Muscle layer of duodenum (tissue), 2 donors: ENCODE data around the gene SLC5A7.

Experiments
- H3K27ac ChIP-seq: one replicate; pipeline ENCODE4 v1.7.0; 2013; ENCODE audit warnings: mild to moderate bottlenecking, low read length
- H3K27me3 ChIP-seq: one replicate; pipeline ENCODE4 v1.7.0; 2013; ENCODE audit warnings: low read depth, mild to moderate bottlenecking, control low read depth, low read length
- H3K36me3 ChIP-seq, 2 donors: one replicate each; pipeline ENCODE4 v1.7.0; 2013; ENCODE audit warnings: low read length in 2 of 2, control low read depth in 1 of 2, mild to moderate bottlenecking in 1 of 2; ENCODE audit not compliant: insufficient read depth in 2 of 2, control insufficient read depth in 1 of 2
- H3K4me1 ChIP-seq, 2 donors: one replicate each; pipeline ENCODE4 v1.7.0; 2013; ENCODE audit warnings: low read length in 2 of 2, mild to moderate bottlenecking in 2 of 2, control low read depth in 1 of 2, moderate library complexity in 1 of 2; ENCODE audit not compliant: insufficient read depth in 2 of 2, control insufficient read depth in 1 of 2
- H3K4me3 ChIP-seq, 2 donors: one replicate each; pipeline ENCODE4 v1.7.0; 2013; ENCODE audit warnings: low read length in 2 of 2, low read depth in 1 of 2, mild to moderate bottlenecking in 1 of 2
- H3K9me3 ChIP-seq, 2 donors: one replicate each; pipeline ENCODE4 v1.7.0; 2013; ENCODE audit warnings: low read length in 2 of 2, control low read depth in 1 of 2, mild to moderate bottlenecking in 1 of 2; ENCODE audit not compliant: control insufficient read depth in 1 of 2
- donor health status: healthy.

The SLC5A7 gene

DNA sequence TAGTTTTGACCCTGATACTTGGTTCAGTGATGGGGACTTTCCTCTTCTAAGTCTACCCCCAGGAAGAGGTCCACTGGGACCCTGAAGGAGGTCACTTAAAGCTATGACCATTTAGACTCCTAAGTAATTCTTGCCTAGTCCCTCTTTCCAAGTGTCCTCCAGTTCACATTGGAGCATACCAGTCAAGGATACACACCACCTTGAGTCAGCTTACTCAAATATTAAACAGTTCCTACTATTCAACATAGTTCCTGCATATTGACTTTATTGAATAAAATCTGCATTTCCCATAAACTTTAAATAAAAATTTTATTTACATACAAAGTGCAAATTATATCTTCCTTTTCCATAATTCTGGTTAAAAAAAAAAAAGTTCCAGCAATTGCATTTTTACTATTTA lies 36.3 kb downstream of the SLC5A7 start:
- Histone ChIP-seq H3K27ac (no peak overlapping the region), H3K4me3 (no peak overlapping the region), H3K27me3 (no peaks in the 10 kb centered on the region), H3K9me3 (no peaks in the 10 kb centered on the region), H3K4me1 (no peaks in the 10 kb centered on the region), H3K36me3 (no peaks in the 10 kb centered on the region)

DNA sequence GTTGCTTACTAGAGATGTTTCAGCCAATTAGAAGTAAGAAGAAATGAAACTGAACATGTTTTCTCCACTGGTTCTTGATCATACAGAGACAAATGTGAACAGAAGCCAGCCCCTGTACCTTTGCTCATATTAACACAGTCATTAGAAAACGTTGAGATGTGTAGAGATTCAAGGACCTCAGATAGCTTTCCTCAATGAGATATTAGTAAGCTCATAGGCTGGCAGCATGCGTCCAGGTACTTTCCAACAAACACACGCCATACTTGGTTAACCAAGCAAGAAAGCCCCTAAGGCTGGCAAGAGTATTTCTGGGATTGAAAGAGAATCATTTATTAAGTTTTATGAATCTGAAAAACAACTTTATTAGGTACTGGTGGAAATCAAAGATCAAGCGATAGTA lies 37.5 kb downstream of the SLC5A7 start:
- H3K9me3 ChIP-seq, result no peaks in the 10 kb centered on the region
- H3K36me3 ChIP-seq, result no peaks in the 10 kb centered on the region
- no peak overlapping the region for H3K27ac ChIP-seq
- H3K4me3 ChIP-seq, result no peak overlapping the region
- H3K4me1 ChIP-seq, result no peaks in the 10 kb centered on the region
- H3K27me3 ChIP-seq, result no peaks in the 10 kb centered on the region

DNA sequence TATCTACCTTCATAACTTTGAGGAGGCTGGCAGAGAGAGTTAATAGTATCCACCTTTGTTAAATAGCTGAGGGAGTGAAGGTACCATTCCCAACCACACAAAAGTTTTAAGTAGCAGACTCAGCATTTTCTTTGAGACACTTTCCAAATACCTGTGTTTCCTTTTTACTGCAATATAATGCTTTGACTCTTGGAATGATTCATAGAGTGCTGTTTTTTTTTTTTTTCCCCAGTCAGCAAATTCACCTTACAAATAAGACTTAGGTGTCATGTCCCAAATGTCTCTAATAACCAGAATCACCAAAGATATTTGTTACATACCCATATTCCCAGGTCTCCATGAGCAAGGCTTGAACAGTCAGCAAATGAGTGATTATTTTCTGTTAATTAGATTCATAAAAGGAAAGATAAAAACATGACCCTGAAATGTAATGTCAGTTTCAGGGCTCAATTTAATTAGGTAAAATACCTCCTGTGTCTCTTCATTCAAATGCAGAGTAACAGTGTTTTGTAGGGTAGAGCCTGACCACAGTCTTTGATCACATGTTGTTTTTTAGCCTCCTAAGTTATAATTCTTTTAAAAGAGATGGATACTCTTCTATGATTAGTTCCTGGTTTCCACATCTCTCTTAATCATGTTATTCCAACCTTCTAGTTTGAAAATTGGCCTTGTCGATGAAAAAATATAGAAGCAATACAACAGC lies 39.9 kb downstream of the SLC5A7 start:
- H3K27me3 ChIP-seq, result no peaks in the 10 kb centered on the region
- H3K9me3 ChIP-seq, result no peaks in the 10 kb centered on the region
- H3K4me3 ChIP-seq, result no peak overlapping the region
- H3K27ac ChIP-seq, result no peak overlapping the region
- no peaks in the 10 kb centered on the region for H3K36me3 ChIP-seq
- peaks cover 0 to 4% of the 10 kb centered on the region in 2 donors for H3K4me1 ChIP-seq

DNA sequence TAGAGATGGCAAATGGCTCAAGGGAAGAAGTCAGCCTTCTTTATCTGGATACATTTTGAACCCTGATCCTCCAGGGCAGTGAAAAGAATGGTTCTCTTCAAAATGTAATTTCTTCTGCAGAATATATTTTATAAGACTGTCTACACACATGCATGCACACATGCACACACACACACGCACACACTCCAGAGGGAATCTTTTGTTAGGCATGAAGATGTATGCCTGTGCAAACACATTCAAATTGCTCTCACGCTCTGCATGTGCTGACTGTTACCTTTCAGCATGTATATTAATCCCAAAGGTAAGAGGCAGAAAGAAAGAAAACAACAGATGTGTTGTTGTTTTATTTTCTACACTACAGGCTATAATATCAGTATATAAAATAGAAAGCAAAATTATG lies 43.2 kb downstream of the SLC5A7 start:
- Histone ChIP-seq H3K27me3 (no peaks in the 10 kb centered on the region), H3K4me3 (no peak overlapping the region), H3K9me3 (no peaks in the 10 kb centered on the region), H3K36me3 (no peaks in the 10 kb centered on the region), H3K27ac (no peak overlapping the region), H3K4me1 (peaks cover 0 to 4% of the 10 kb centered on the region in 2 donors)

DNA sequence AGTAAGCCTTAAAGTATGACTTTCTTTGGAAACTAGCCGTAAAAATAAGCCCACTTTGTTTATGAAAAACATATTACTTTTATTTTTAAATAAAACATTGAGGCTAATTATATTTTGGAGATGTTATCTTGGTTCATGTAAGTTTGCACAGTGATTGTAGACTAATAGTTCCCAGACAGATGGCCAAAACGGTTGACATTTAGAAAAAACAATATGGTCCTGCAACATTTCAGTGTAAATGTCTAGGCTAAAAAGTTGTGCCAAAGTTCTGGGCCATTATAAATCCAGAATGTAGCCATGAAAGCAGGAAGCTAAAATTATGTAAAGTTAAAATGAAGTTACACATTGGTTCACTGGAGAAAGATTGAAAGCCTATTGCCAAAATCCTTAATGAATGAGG lies 43.6 kb downstream of the SLC5A7 start:
- peaks cover 0 to 4% of the 10 kb centered on the region in 2 donors for H3K4me1 ChIP-seq
- no peaks in the 10 kb centered on the region for H3K27me3 ChIP-seq
- no peak overlapping the region for H3K4me3 ChIP-seq
- H3K9me3 ChIP-seq, result no peaks in the 10 kb centered on the region
- H3K36me3 ChIP-seq, result no peaks in the 10 kb centered on the region
- H3K27ac ChIP-seq, result no peak overlapping the region

DNA sequence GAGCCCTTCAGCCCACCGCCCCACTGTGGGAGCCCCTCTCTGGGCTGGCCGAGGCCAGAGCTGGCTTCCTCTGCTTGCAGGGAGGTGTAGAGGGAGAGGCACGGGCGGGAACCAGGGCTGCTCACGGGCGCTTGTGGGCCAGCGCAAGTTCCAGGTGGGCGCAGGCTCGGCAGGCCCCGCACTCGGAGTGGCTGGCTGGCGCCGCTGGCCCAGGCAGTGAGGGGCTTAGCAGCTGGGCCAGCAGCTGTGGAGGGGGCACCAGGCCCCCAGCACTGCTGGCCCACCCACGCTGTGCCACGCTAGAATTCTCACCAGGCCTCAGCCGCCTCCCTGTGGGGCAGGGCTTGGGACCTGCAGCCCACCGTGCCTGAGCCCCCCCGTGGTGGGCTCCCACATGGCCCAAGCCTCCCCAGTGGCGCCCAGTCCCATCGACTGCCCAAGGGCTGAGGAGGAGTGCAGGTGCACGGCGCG lies 45.2 kb downstream of the SLC5A7 start:
- H3K27ac ChIP-seq, result no peak overlapping the region
- H3K4me3 ChIP-seq, result no peak overlapping the region
- no peaks in the 10 kb centered on the region for H3K36me3 ChIP-seq

DNA sequence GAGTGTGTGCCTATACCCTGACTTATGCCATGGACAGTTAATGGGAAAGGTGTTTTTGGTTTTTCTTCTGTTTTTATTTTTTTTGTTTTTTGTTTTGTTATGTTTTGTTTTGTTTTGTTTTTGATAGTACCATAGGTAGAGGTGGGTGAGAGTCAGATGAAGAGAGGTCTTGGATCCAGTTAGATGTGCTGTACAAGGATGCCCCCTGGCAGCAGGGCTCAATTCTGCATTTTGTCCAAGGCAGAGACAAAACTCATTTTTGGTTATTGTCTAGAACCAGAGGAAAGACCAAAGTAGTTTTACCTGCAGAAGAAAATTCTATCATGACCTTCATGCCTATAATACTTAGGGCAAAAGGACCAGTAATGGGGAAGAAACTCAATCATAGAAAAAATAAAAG lies 48.5 kb downstream of the SLC5A7 start:
- Histone ChIP-seq H3K9me3 (no peaks in the 10 kb centered on the region), H3K36me3 (no peaks in the 10 kb centered on the region), H3K4me1 (peaks cover 0 to 4% of the 10 kb centered on the region in 2 donors), H3K27ac (no peak overlapping the region), H3K27me3 (no peaks in the 10 kb centered on the region), H3K4me3 (no peak overlapping the region)

More for the DNA sequence above, 45.2 kb downstream of the SLC5A7 start:
- H3K9me3 ChIP-seq, result no peaks in the 10 kb centered on the region
- H3K4me1 ChIP-seq, result peaks cover 0 to 4% of the 10 kb centered on the region in 2 donors
- no peaks in the 10 kb centered on the region for H3K27me3 ChIP-seq

DNA sequence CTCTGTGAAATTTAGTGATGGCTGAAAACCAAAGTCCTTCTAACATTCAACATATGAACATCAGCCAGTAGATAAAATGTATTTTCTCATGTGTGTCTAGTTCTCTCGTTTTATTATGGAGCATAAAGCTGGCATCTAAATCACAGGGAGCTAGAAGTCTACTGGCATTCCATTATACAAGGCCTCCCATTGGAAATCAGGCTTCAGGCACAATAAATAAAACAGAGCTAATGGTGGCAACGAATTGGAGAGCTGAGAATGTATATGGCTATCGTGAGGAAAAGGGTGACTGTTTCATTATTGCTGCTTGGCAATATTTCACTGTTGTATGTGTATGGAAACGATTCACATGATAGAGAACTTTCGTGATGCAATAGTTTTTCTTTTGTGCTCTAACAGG lies 62.4 kb downstream of the SLC5A7 start:
- H3K9me3 ChIP-seq, result peaks cover 0 to 5% of the 10 kb centered on the region in 2 donors

DNA sequence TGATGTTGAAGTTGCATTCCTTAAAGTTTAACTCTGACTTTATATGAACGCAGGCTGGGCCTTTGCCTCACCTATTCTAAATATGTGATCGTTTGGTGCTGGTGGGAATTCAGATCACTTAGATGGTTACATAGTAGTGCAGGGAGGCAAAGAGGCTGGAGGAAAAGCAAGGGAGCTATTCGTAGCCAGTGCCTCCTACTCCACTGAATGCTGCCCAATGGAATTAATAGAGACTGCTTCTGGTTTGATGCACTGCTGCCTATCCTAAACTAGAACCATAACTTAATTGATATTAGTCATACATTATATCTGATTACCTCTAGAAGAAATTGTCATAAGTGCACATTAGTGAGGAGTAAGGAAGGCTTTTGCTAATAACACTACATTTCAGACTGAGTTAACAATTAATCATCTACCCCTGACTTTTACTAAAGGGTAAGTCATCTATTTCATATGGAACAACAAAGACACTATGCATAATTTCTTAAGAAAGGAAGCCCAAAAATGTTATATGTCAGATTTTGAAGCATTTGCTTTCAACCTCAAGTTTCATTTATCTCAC lies 72.3 kb downstream of the SLC5A7 start:
- Histone ChIP-seq H3K9me3 (no peaks in the 10 kb centered on the region), H3K27me3 (no peaks in the 10 kb centered on the region), H3K4me1 (no peaks in the 10 kb centered on the region), H3K4me3 (no peak overlapping the region), H3K36me3 (no peaks in the 10 kb centered on the region), H3K27ac (no peak overlapping the region)

More for the DNA sequence above, 62.4 kb downstream of the SLC5A7 start:
- no peak overlapping the region for H3K4me3 ChIP-seq
- H3K27ac ChIP-seq, result no peak overlapping the region
- H3K27me3 ChIP-seq, result no peaks in the 10 kb centered on the region
- no peaks in the 10 kb centered on the region for H3K4me1 ChIP-seq
- no peaks in the 10 kb centered on the region for H3K36me3 ChIP-seq

DNA sequence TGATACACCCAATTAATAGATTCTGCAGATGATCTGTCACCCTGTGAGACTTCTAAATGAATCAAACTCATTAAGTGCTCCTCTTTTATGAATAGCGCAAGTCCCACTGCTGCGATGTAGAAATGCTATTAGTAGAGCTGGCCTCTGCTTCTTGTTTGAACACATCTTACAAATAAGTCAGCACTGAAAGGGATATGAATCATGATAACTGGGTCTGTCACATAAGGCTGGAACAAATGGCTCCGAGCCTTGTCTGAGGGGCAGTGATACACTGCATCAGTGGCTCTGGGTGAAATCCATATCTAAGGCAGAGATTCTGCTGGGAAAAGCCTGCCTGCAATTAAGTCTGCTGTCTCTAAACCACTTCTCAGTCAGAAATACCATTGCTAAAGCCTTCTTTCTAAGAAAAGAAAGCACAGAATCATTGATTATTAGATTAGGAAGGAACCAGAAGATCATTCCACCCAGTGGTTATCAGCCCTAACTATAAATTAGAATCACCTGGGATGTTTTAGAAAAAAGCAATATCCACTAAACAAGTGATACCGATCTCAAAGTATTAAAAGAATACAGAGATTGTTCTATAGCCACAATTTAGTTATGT lies 75.2 kb downstream of the SLC5A7 start:
- Histone ChIP-seq H3K9me3 (no peaks in the 10 kb centered on the region), H3K36me3 (no peaks in the 10 kb centered on the region), H3K4me3 (no peak overlapping the region), H3K27ac (no peak overlapping the region), H3K27me3 (no peaks in the 10 kb centered on the region), H3K4me1 (no peaks in the 10 kb centered on the region)
